ENCODE measurements around the gene COL4A2.

COL4A2 gene

GRCh38 chr13:110329258-110329657 is 22.2 kb downstream of the COL4A2 start:
- no peak for DNase-seq (ENCODE audit: low read depth)
- no peak for TF ChIP-seq CTCF (IDR thresholded peaks at IDR 0.05; ENCODE audit: low read depth, low read length, missing control alignments)
- no peak overlapping the region for H3K4me3 ChIP-seq (ENCODE audit: low read depth, low read length)

GRCh38 chr13:110329798-110330461 is 22.8 kb downstream of the COL4A2 start:
- no peak for DNase-seq (ENCODE audit: low read depth)
- TF ChIP-seq CTCF (IDR thresholded peaks at IDR 0.05; ENCODE audit: low read depth, low read length, missing control alignments), result no peak
- H3K4me3 ChIP-seq (ENCODE audit: low read depth, low read length), result no peak overlapping the region

- DNase-seq (ENCODE audit: low read depth), result no peak
- TF ChIP-seq CTCF (IDR thresholded peaks at IDR 0.05; ENCODE audit: low read depth, low read length, missing control alignments), result no peak
- H3K4me3 ChIP-seq (ENCODE audit: low read depth, low read length), result no peak overlapping the region
These were observed 23.5 kb downstream of the COL4A2 start for GRCh38 chr13:110330491-110331011.

GRCh38 chr13:110331362-110331761 is 24.3 kb downstream of the COL4A2 start:
- DNase-seq (ENCODE audit: low read depth), result no peak
- no peak overlapping the region for H3K4me3 ChIP-seq (ENCODE audit: low read depth, low read length)
- TF ChIP-seq CTCF (IDR thresholded peaks at IDR 0.05; ENCODE audit: low read depth, low read length, missing control alignments), result no peak

- H3K4me3 ChIP-seq (ENCODE audit: low read depth, low read length), result no peak overlapping the region
- TF ChIP-seq CTCF (IDR thresholded peaks at IDR 0.05; ENCODE audit: low read depth, low read length, missing control alignments), result no peak
- no peak for DNase-seq (ENCODE audit: low read depth)
These were observed 25.7 kb downstream of the COL4A2 start for GRCh38 chr13:110332750-110333149.

- no peak for DNase-seq (ENCODE audit: low read depth)
- TF ChIP-seq CTCF (IDR thresholded peaks at IDR 0.05; ENCODE audit: low read depth, low read length, missing control alignments), result no peak
- H3K4me3 ChIP-seq (ENCODE audit: low read depth, low read length), result no peak overlapping the region
These were observed 26.8 kb downstream of the COL4A2 start for GRCh38 chr13:110333837-110334236.

- no peak for TF ChIP-seq CTCF (IDR thresholded peaks at IDR 0.05; ENCODE audit: low read depth, low read length, missing control alignments)
- no peak for DNase-seq (ENCODE audit: low read depth)
- no peak overlapping the region for H3K4me3 ChIP-seq (ENCODE audit: low read depth, low read length)
These were observed 27.2 kb downstream of the COL4A2 start for GRCh38 chr13:110334256-110334655.
